ENCODE data around the gene ARMC9. TPM values are rescaled to one million over a fixed set of nuclear protein-coding genes. Genes with fewer than 3 reads are reported as not detected.
"Not testable (repeated sequence)": the region's sequence is repeated elsewhere in the genome, so short reads cannot be mapped to it uniquely, and the experiment has no call there.

ARMC9 gene
- total RNA-seq, 4 donors from 2014 or later, result 2.2 to 6.9 (median 5.3) TPM

DNA sequence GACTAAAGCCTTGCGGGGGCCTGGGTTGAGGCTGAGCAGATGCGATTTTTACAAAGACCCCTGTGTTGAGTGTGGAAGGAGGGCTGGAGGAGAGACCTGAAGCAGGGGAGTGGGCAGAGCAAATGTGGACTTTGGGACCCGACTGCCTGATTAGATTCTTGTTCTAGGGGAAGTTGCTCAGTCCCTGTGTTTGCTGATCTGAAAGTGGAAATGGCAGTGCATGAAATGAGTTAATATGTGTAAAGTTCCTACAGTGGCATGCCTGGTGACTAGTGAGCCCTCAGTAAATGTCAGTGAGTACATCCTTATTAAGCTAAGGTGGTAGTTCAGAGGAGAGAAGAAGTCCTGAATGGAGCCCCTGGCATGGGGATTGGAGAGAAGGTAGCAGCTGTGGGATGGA lies 52.3 kb downstream of the ARMC9 start:
- TF ChIP-seq, protein P1, sequence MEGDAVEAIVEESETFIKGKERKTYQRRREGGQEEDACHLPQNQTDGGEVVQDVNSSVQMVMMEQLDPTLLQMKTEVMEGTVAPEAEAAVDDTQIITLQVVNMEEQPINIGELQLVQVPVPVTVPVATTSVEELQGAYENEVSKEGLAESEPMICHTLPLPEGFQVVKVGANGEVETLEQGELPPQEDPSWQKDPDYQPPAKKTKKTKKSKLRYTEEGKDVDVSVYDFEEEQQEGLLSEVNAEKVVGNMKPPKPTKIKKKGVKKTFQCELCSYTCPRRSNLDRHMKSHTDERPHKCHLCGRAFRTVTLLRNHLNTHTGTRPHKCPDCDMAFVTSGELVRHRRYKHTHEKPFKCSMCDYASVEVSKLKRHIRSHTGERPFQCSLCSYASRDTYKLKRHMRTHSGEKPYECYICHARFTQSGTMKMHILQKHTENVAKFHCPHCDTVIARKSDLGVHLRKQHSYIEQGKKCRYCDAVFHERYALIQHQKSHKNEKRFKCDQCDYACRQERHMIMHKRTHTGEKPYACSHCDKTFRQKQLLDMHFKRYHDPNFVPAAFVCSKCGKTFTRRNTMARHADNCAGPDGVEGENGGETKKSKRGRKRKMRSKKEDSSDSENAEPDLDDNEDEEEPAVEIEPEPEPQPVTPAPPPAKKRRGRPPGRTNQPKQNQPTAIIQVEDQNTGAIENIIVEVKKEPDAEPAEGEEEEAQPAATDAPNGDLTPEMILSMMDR (IDR thresholded peaks at IDR 0.05), result no peak
- TF ChIP-seq POLR2A (IDR thresholded peaks at IDR 0.05), result no peak
- no peak overlapping the region for H3K4me3 ChIP-seq (ENCODE audit: low read depth, poor library complexity, severe bottlenecking)
- DNase-seq (ENCODE audit: low spot score in 2 of 2), result no peak
- 79 to 95% methylated on average over 3 of the region's 3 CpGs for WGBS, 2 donors
- intact Hi-C loops (cut with DNase I; ENCODE audit: low total_unique reads), result no loop called here

DNA sequence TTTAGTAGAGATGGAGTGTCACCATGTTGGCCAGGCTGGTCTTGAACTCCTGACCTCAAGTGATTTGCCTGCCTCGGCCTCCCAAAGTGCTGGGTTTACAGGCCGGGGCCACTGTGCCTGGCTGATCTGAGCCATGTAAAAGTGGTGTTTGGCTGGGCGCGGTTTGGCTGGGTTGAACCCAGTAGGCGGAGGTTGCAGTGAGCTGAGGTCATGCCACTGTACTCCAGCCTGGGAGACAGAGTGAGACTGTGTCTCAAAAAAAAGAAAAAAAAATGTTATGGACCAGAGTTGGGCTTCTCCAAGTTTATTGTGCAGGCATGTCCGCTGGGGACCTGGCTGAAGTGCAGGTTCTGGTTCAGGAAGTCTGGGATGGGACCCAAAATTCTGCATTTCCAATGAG lies 54.9 kb downstream of the ARMC9 start:
- DNase-seq (ENCODE audit: low spot score in 2 of 2); intact Hi-C loops (cut with DNase I; ENCODE audit: low total_unique reads); H3K4me3 ChIP-seq (ENCODE audit: low read depth, poor library complexity, severe bottlenecking): not testable (repeated sequence)
- 91 to 92% methylated on average over 6 of the region's 6 CpGs for WGBS, 2 donors

DNA sequence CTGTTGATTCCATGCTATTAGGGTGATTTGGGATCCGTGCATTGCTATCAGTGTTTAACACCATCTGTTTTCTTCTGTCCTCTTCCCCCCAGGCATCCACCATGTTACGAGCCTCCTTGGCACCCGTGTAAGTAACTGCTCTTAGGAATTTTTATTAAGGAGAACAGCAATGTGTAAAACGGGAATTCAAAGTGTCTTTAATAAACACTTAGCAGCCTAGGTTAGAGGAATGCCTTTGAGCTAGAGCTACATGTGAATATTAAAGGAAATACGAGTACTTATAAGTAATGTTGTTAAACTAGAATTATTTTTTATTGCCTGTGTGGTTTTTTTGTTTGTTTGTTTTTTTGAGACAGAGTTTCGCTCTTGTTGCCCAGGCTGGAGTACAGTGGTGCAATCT lies 58.1 kb downstream of the ARMC9 start:
- DNase-seq (ENCODE audit: low spot score in 2 of 2), result no peak
- intact Hi-C loops (cut with DNase I; ENCODE audit: low total_unique reads), result no loop called here
- no peak for TF ChIP-seq POLR2A (IDR thresholded peaks at IDR 0.05)
- TF ChIP-seq, protein P1 (IDR thresholded peaks at IDR 0.05), result no peak
- H3K4me3 ChIP-seq (ENCODE audit: low read depth, poor library complexity, severe bottlenecking), result no peak overlapping the region
- WGBS, 2 donors, result 67 to 72% methylated on average over 6 of the region's 6 CpGs

DNA sequence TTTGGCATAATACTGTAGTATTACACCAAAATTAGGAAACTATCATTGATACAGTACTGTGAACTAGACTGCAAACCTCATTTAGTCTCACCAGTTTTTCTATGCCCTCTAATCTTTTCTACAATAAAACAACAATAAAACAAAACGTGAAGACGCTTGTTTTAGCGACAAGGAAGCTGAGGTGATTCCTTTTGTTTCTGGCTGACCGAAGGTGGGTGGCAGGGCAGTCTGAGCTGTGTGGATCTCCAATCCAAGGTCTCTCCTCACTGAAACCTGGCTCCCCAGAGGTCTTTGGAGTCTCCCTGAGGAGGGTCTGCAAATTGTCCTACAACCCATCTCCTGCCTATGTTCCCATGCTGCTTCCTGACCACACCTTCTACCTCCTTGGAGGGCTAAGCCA lies 59.3 kb downstream of the ARMC9 start:
- 89 to 96% methylated on average over 4 of the region's 4 CpGs for WGBS, 2 donors
- intact Hi-C loops (cut with DNase I; ENCODE audit: low total_unique reads), result no loop called here
- no peak for TF ChIP-seq POLR2A (IDR thresholded peaks at IDR 0.05)
- TF ChIP-seq, protein P1 (IDR thresholded peaks at IDR 0.05), result no peak
- no peak overlapping the region for H3K4me3 ChIP-seq (ENCODE audit: low read depth, poor library complexity, severe bottlenecking)
- DNase-seq (ENCODE audit: low spot score in 2 of 2), result no peak

DNA sequence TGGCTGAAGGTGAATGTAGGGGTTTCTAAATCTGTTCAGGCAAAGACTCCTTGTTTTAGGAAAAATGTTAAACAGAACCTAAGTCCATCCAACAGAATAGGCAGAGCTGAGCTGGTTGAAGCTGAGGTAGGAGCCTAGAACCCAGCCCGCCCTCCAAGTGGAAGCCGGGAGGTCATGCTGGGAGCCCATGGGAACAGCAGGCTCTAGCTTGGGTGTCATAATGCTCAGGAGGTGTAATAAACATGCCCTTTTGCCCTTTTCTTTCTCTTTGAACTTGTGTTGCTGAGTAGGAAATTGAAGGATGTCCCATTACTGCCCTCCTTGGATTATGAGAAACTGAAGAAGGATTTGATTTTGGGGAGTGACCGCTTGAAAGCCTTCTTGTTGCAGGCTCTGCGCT lies 60.3 kb downstream of the ARMC9 start:
- DNase-seq (ENCODE audit: low spot score in 2 of 2), result no peak
- TF ChIP-seq POLR2A (IDR thresholded peaks at IDR 0.05), result no peak
- TF ChIP-seq, protein P1 (IDR thresholded peaks at IDR 0.05), result no peak
- no peak overlapping the region for H3K4me3 ChIP-seq (ENCODE audit: low read depth, poor library complexity, severe bottlenecking)
- intact Hi-C loops (cut with DNase I; ENCODE audit: low total_unique reads), result no loop called here
- WGBS, 2 donors, result 95 to 98% methylated on average over 4 of the region's 4 CpGs

DNA sequence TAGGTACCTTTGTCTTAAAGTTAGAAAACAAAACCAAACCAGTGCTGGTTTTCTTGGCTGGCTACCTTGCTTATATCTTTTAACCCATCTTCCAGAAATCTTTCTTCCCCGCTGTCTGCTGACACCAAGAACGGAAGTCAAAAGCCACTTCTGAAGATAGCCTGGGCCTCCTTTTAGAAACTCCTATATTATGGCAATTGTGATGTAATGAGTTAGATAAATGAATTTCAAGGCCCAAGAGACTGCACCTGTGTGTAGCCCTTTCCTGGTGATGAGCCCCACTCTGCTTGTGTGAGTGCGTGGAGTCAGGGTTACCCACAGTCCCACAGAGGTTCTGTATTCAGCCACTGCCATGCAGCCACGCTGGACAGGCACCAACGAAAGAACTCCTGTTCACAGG lies 60.7 kb downstream of the ARMC9 start:
- no peak for DNase-seq (ENCODE audit: low spot score in 2 of 2)
- WGBS, 2 donors, result 91 to 96% methylated on average over 5 of the region's 5 CpGs
- intact Hi-C loops (cut with DNase I; ENCODE audit: low total_unique reads), result no loop called here

More for the DNA sequence above, 60.7 kb downstream of the ARMC9 start:
- no peak overlapping the region for H3K4me3 ChIP-seq (ENCODE audit: low read depth, poor library complexity, severe bottlenecking)
- TF ChIP-seq, protein P1 (IDR thresholded peaks at IDR 0.05), result no peak
- no peak for TF ChIP-seq POLR2A (IDR thresholded peaks at IDR 0.05)

All from lower leg skin (tissue), 4 donors.